Gastroesophageal sphincter (tissue), 4 donors: ENCODE results near the gene PTPRD. TPM values are rescaled to one million over a fixed set of nuclear protein-coding genes. Genes with fewer than 3 reads are reported as not detected.

Source experiments
- ATAC-seq: fragments of 150-250 bp; one replicate; pipeline ENCODE4 v1.9.1; 2016; ENCODE audit warnings: mild to moderate bottlenecking, moderate library complexity
- H3K27ac ChIP-seq, 4 donors: fragments of 200-600 bp; sonication (generic) in 3 of 4; 1 replicate in 3 of 4; 2 replicates in 1 of 4; pipeline ENCODE4 v1.5.1; 2016 to 2019
- H3K27me3 ChIP-seq: fragments of 200-600 bp; sonication (generic); one replicate; pipeline ENCODE4 v1.5.1; 2019
- H3K36me3 ChIP-seq, 2 donors: fragments of 200-600 bp; sonication (generic); one replicate each; pipeline ENCODE4 v1.5.1; 2019; ENCODE audit warnings: control low read depth in 1 of 2
- H3K4me1 ChIP-seq, 3 donors: fragments of 200-600 bp; sonication (generic); 1 replicate in 2 of 3; 2 replicates in 1 of 3; pipeline ENCODE4 v1.5.1; 2016 to 2019; ENCODE audit warnings: control low read depth in 2 of 3
- H3K4me3 ChIP-seq, 2 donors: fragments of 200-600 bp; sonication (generic); one replicate each; pipeline ENCODE4 v1.5.1; 2019; ENCODE audit warnings: mild to moderate bottlenecking in 1 of 2, moderate library complexity in 1 of 2
- H3K9me3 ChIP-seq, 3 donors: fragments of 200-600 bp; sonication (generic); one replicate each; pipeline ENCODE4 v1.5.1; 2017 to 2019; ENCODE audit warnings: control low read depth in 2 of 3
- CTCF ChIP-seq, 4 experiments: fragments of 200-600 bp in 2 of 4; fragments of 450-650 bp in 2 of 4; sonication (generic) in 1 of 4; IDR thresholded peaks; one replicate each; pipeline ENCODE4 v1.5.1; 2017 to 2019; ENCODE audit warnings: antibody characterized with exemption in 4 of 4, mild to moderate bottlenecking in 2 of 4, moderate library complexity in 2 of 4
- EP300 ChIP-seq: sonication (generic); formaldehyde crosslinking; IDR thresholded peaks from one replicate; pipeline ENCODE4 v1.6.1; 2017; ENCODE audit warnings: antibody characterized with exemption, mild to moderate bottlenecking
- POLR2A ChIP-seq, 2 donors: fragments of 450-650 bp; IDR thresholded peaks; one replicate each; pipeline ENCODE4 v1.6.1; 2017; ENCODE audit warnings: antibody characterized with exemption in 2 of 2, mild to moderate bottlenecking in 2 of 2, moderate library complexity in 1 of 2
- POLR2AphosphoS5 ChIP-seq: sonication (generic); formaldehyde crosslinking; IDR thresholded peaks from one replicate; pipeline ENCODE4 v1.6.1; 2017; ENCODE audit warnings: antibody characterized with exemption
- WGBS, 2 donors: methylation state at CpG; one replicate each; pipeline ENCODE4 v1.1.5; 2018; ENCODE audit warnings: low coverage in 1 of 2; 5-methylcytosine and 5-hydroxymethylcytosine counted together
- total RNA-seq, 4 donors: library from RNA; depleted of rRNA; stranded (reverse); fragments of >200 nt; gene quantifications; one replicate each; pipeline ENCODE4 v1.1.0, GENCODE V29; 2016

The PTPRD gene
- total RNA-seq, 4 donors from 2014 or later: 3.5 to 53.9 (median 15.8) TPM

GRCh38 chr9:8871796-8872445 is 1740.9 kb downstream of the PTPRD start:
- no peaks in the 10 kb centered on the region for H3K27me3 ChIP-seq
- no peak overlapping the region for H3K27ac ChIP-seq
- 66% methylated on average over 2 to 3 of the region's 3 CpGs for WGBS, 2 donors
- H3K4me3 ChIP-seq: no peak overlapping the region
- TF ChIP-seq CTCF (IDR thresholded peaks at IDR 0.05) (no peak), EP300 (no peak), POLR2AphosphoS5 (no peak), POLR2A (IDR thresholded peaks at IDR 0.05) (no peak)
- no peaks in the 10 kb centered on the region for H3K4me1 ChIP-seq
- no peaks in the 10 kb centered on the region for H3K36me3 ChIP-seq
- ATAC-seq: no peak
- no peaks in the 10 kb centered on the region for H3K9me3 ChIP-seq

DNA sequence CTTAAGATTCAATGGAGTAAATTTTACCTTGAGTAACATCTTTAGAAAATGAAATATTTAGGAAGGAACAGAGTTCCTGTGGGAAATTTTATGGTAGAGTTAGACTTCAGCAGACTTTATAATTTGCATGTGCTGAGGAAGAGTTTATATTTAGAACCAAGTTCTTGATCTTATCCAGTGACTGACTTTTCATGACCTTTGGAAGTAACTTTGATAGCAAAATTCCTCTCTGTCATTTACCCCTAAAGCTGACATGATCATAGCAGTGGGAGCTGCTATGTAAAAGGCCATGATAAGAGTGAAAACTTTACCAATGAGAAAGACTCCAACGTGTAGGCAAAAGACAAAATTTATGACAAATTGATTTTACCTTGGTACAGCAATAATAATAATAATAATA is 1741.4 kb downstream of the PTPRD start:
- Histone ChIP-seq H3K4me3 (no peak overlapping the region), H3K4me1 (no peaks in the 10 kb centered on the region), H3K27ac (no peak overlapping the region), H3K36me3 (no peaks in the 10 kb centered on the region), H3K9me3 (no peaks in the 10 kb centered on the region), H3K27me3 (no peaks in the 10 kb centered on the region)
- WGBS, 2 donors: 57% methylated on average over 1 of the region's 1 CpG; no CpG with 5 or more reads in 1 of the 2 donors
- no peak for TF ChIP-seq EP300
- no peak for TF ChIP-seq POLR2A (IDR thresholded peaks at IDR 0.05)
- no peak for TF ChIP-seq CTCF (IDR thresholded peaks at IDR 0.05)
- no peak for TF ChIP-seq POLR2AphosphoS5
- no peak for ATAC-seq

GRCh38 chr9:8869812-8870211 is 1743.0 kb downstream of the PTPRD start:
- Histone ChIP-seq H3K4me1 (no peaks in the 10 kb centered on the region), H3K9me3 (no peaks in the 10 kb centered on the region), H3K27me3 (no peaks in the 10 kb centered on the region), H3K36me3 (no peaks in the 10 kb centered on the region), H3K4me3 (no peak overlapping the region), H3K27ac (no peak overlapping the region)
- WGBS, 2 donors: 60 to 97% methylated on average over 1 to 3 of the region's 3 CpGs
- ATAC-seq: no peak
- no peak for TF ChIP-seq CTCF (IDR thresholded peaks at IDR 0.05)

GRCh38 chr9:8868632-8869031 is 1744.2 kb downstream of the PTPRD start:
- ATAC-seq: no peak
- 57 to 92% methylated on average over 1 of the region's 1 CpG for WGBS, 2 donors
- H3K4me1 ChIP-seq: no peaks in the 10 kb centered on the region
- no peaks in the 10 kb centered on the region for H3K9me3 ChIP-seq
- no peak overlapping the region for H3K4me3 ChIP-seq
- H3K36me3 ChIP-seq: no peaks in the 10 kb centered on the region
- no peak for TF ChIP-seq CTCF (IDR thresholded peaks at IDR 0.05)
- no peak for TF ChIP-seq POLR2A (IDR thresholded peaks at IDR 0.05)
- TF ChIP-seq POLR2AphosphoS5: no peak
- no peak for TF ChIP-seq EP300
- H3K27ac ChIP-seq: no peak overlapping the region
- no peaks in the 10 kb centered on the region for H3K27me3 ChIP-seq

DNA sequence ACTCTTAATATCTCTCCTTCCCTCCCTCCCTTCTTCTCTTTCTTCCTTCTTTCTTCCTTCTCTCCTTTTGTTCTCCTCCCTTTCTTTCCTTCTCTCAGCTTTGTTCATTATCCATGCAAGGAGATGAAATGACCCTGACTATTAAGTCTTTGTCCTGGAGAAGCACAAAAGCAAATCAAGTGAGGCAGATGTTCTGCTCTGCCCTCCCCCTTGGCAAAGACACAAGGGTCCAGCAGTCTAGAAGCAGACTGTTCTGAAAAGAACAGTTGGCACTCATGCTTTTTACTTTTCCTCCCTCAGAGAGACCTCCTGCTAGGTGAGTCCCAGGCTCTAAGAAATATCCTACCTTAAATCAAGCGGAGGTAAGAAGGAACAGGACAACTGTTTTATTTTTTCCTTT is 1745.7 kb downstream of the PTPRD start:
- WGBS, 2 donors: 86% methylated on average over 1 of the region's 1 CpG
- Histone ChIP-seq H3K4me1 (no peaks in the 10 kb centered on the region), H3K9me3 (no peaks in the 10 kb centered on the region), H3K36me3 (no peaks in the 10 kb centered on the region), H3K27me3 (no peaks in the 10 kb centered on the region), H3K4me3 (no peak overlapping the region), H3K27ac (no peak overlapping the region)
- no peak for ATAC-seq
- no peak for TF ChIP-seq EP300
